ENCODE results near the gene KANSL1L.

DNA sequence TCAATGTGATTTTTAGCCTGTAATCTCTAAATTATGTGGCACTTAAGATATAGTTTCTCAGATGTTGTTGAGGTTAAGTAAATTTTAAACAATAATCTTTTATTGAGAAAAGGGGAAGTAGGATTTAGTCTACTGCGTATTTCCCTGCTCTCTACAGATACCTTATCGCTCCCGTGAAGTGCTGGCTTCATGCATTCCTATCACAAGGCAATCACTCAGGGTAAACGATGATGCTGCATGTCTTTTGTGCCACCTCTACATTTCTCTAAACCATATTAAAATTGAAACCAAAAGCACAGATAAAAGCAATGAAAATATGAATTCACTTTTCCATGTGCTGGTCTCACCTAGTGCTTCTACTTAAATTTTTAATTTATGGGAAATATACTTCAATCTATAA, 183.2 kb downstream of the KANSL1L start:
- TF ChIP-seq, protein P1, sequence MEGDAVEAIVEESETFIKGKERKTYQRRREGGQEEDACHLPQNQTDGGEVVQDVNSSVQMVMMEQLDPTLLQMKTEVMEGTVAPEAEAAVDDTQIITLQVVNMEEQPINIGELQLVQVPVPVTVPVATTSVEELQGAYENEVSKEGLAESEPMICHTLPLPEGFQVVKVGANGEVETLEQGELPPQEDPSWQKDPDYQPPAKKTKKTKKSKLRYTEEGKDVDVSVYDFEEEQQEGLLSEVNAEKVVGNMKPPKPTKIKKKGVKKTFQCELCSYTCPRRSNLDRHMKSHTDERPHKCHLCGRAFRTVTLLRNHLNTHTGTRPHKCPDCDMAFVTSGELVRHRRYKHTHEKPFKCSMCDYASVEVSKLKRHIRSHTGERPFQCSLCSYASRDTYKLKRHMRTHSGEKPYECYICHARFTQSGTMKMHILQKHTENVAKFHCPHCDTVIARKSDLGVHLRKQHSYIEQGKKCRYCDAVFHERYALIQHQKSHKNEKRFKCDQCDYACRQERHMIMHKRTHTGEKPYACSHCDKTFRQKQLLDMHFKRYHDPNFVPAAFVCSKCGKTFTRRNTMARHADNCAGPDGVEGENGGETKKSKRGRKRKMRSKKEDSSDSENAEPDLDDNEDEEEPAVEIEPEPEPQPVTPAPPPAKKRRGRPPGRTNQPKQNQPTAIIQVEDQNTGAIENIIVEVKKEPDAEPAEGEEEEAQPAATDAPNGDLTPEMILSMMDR (IDR thresholded peaks at IDR 0.05): no peak
- TF ChIP-seq POLR2A (IDR thresholded peaks at IDR 0.05; ENCODE audit: low read length): no peak

Measured in A549 (cell line).